Mucosa of rectum (tissue), 2 donors: ENCODE measurements around the gene PHF2.

Experiments used
- H3K27ac ChIP-seq, 2 donors: one replicate each; pipeline ENCODE4 v1.7.0; 2013; ENCODE audit warnings: inconsistent platforms in 2 of 2, low read depth in 2 of 2, low read length in 2 of 2
- H3K27me3 ChIP-seq, 2 donors: one replicate each; pipeline ENCODE4 v1.7.0; 2013; ENCODE audit warnings: low read length in 2 of 2; ENCODE audit not compliant: control insufficient read depth in 2 of 2, insufficient read depth in 2 of 2
- H3K36me3 ChIP-seq, 2 donors: one replicate each; pipeline ENCODE4 v1.7.0; 2013; ENCODE audit warnings: low read length in 2 of 2; ENCODE audit not compliant: control insufficient read depth in 2 of 2, insufficient read depth in 2 of 2
- H3K4me1 ChIP-seq, 2 donors: one replicate each; pipeline ENCODE4 v1.7.0; 2013; ENCODE audit warnings: low read length in 2 of 2, mild to moderate bottlenecking in 1 of 2; ENCODE audit not compliant: control insufficient read depth in 2 of 2, insufficient read depth in 2 of 2
- H3K4me3 ChIP-seq, 2 donors: one replicate each; pipeline ENCODE4 v1.7.0; 2013; ENCODE audit warnings: low read length in 2 of 2
- H3K9ac ChIP-seq, 2 donors: one replicate each; pipeline ENCODE4 v1.7.0; 2013; ENCODE audit warnings: low read length in 2 of 2, low read depth in 1 of 2, mild to moderate bottlenecking in 1 of 2
- H3K9me3 ChIP-seq, 2 donors: one replicate each; pipeline ENCODE4 v1.7.0; 2013; ENCODE audit warnings: low read length in 2 of 2; ENCODE audit not compliant: control insufficient read depth in 2 of 2
- donor health status: healthy.
- donor health status: Normal muscosa, but diverticular disease.

The PHF2 gene

GRCh38 chr9:93701494-93702218 lies 125.3 kb downstream of the PHF2 start:
- H3K4me1 ChIP-seq, result no peaks in the 10 kb centered on the region
- H3K9me3 ChIP-seq, result no peaks in the 10 kb centered on the region
- no peak overlapping the region for H3K9ac ChIP-seq
- no peaks in the 10 kb centered on the region for H3K27me3 ChIP-seq
- no peak overlapping the region for H3K27ac ChIP-seq
- H3K4me3 ChIP-seq, result no peak overlapping the region
- no peaks in the 10 kb centered on the region for H3K36me3 ChIP-seq

GRCh38 chr9:93702261-93702660 lies 125.9 kb downstream of the PHF2 start:
- Histone ChIP-seq H3K27ac (no peak overlapping the region), H3K27me3 (no peaks in the 10 kb centered on the region), H3K4me1 (no peaks in the 10 kb centered on the region), H3K9me3 (no peaks in the 10 kb centered on the region), H3K4me3 (no peak overlapping the region), H3K36me3 (no peaks in the 10 kb centered on the region), H3K9ac (no peak overlapping the region)

DNA sequence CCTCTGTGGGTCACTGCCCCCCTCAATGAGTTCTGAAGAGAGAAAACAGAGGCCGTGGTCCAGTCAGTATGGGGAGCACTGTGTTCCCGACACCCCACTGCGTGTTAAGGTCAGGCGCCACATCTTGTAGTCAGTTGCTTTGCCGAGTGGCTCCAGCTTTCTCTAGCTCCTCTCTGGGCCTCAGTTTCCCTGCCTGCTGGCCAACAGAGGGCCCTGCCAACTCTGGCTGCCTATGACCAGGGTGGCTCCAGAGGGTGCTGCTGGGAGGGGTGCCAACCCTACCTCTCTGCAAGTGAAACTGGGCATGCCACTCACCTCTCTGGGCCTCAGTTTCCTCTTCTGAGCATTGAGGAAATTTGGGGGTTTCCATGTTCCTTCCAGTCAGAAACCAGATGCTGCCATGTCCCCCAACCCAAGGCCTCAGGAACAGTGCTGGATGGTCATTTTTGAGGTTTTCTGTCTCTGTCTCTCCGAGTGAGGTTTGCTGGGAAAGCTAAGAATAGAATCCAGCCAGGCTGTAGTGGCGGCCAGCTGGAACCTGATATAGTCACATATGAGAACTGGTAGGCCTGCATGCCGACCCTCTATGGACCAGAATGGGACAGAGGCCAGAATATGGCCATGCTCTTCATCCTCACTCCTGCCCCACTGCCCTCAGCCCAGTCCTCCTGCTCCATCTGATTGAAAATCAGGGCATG lies 132.1 kb downstream of the PHF2 start:
- no peaks in the 10 kb centered on the region for H3K4me1 ChIP-seq
- no peak overlapping the region for H3K27ac ChIP-seq

GRCh38 chr9:93708987-93709302 lies 132.6 kb downstream of the PHF2 start:
- no peaks in the 10 kb centered on the region for H3K27me3 ChIP-seq
- H3K9me3 ChIP-seq, result peaks cover 2 to 4% of the 10 kb centered on the region in 2 donors
- H3K9ac ChIP-seq, result no peak overlapping the region
- H3K4me1 ChIP-seq, result no peaks in the 10 kb centered on the region
- H3K27ac ChIP-seq, result no peak overlapping the region
- no peaks in the 10 kb centered on the region for H3K36me3 ChIP-seq
- no peak overlapping the region for H3K4me3 ChIP-seq

More for the DNA sequence above, 132.1 kb downstream of the PHF2 start:
- no peak overlapping the region for H3K9ac ChIP-seq
- H3K9me3 ChIP-seq, result peaks cover 2 to 4% of the 10 kb centered on the region in 2 donors
- no peak overlapping the region for H3K4me3 ChIP-seq
- no peaks in the 10 kb centered on the region for H3K36me3 ChIP-seq
- H3K27me3 ChIP-seq, result no peaks in the 10 kb centered on the region

DNA sequence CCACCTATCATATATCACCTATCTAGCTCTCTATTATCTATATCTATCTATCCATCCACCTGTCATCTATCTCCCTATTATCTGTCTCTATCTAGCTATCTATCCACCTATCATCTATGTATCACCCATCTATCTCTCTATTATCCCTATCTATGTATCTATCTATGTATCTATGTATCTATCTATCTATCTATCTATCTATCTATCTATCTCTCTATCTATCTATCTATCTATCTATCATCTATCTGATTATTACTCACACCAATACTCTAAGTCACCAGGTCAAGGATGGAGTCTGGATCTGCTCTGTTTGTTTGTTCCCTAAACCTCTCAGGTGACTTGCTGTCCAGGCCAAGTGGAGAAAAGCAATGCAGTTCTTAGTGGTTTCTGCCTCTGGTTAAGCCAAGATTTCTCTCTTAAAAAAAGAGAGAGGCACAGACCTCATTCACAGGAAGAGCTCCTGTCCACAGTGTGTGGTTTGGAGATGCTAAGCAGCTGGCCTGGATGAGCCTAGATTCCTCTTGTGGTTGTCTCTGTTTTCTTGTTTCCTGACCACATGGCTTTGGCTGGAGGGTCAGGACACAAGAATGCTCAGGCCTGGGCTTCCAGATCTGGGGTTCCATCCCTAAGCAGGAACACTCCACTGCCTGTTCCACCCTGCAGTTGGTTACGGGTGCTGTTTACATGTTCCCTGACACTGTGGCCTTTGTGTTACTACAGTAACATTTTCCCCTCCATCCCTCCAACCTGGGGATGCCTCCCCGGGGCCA lies 133.4 kb downstream of the PHF2 start:
- no peaks in the 10 kb centered on the region for H3K36me3 ChIP-seq
- no peaks in the 10 kb centered on the region for H3K4me1 ChIP-seq
- H3K27ac ChIP-seq, result no peak overlapping the region
- H3K4me3 ChIP-seq, result no peak overlapping the region
- no peak overlapping the region for H3K9ac ChIP-seq
- H3K27me3 ChIP-seq, result no peaks in the 10 kb centered on the region
- peaks cover 2 to 4% of the 10 kb centered on the region in 2 donors for H3K9me3 ChIP-seq

DNA sequence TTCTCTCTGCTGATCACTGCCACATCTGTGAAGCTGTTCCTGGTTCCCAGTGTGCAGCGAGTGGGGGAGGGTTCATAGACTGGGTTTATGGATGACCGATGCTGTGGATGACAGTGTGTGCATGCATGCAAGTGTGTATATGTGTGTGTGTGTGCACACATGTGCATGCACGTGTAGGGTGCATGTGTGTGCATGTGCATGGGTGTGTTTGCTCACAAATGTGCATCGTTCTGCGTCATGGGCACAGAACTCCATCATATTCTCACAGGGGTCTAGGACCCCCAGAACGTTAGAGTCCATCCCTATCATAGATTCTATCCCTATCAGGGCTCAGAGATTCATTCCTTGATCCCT lies 134.0 kb downstream of the PHF2 start:
- H3K27me3 ChIP-seq, result no peaks in the 10 kb centered on the region
- H3K9ac ChIP-seq, result no peak overlapping the region
- no peak overlapping the region for H3K27ac ChIP-seq
- peaks cover 2 to 4% of the 10 kb centered on the region in 2 donors for H3K9me3 ChIP-seq
- no peak overlapping the region for H3K4me3 ChIP-seq
- H3K4me1 ChIP-seq, result no peaks in the 10 kb centered on the region
- no peaks in the 10 kb centered on the region for H3K36me3 ChIP-seq

GRCh38 chr9:93711002-93711401 lies 134.6 kb downstream of the PHF2 start:
- no peaks in the 10 kb centered on the region for H3K4me1 ChIP-seq
- no peaks in the 10 kb centered on the region for H3K36me3 ChIP-seq
- no peak overlapping the region for H3K4me3 ChIP-seq
- H3K27ac ChIP-seq, result no peak overlapping the region
- no peaks in the 10 kb centered on the region for H3K27me3 ChIP-seq
- no peak overlapping the region for H3K9ac ChIP-seq
- peaks cover 2 to 4% of the 10 kb centered on the region in 2 donors for H3K9me3 ChIP-seq

GRCh38 chr9:93712896-93713295 lies 136.5 kb downstream of the PHF2 start:
- Histone ChIP-seq H3K27me3 (peaks cover 0 to 3% of the 10 kb centered on the region in 2 donors), H3K4me3 (no peak overlapping the region), H3K9me3 (peaks cover 0 to 2% of the 10 kb centered on the region in 2 donors), H3K4me1 (no peaks in the 10 kb centered on the region), H3K9ac (no peak overlapping the region), H3K27ac (no peak overlapping the region), H3K36me3 (no peaks in the 10 kb centered on the region)

GRCh38 chr9:93713716-93714115 lies 137.3 kb downstream of the PHF2 start:
- Histone ChIP-seq H3K36me3 (no peaks in the 10 kb centered on the region), H3K9ac (no peak overlapping the region), H3K4me3 (no peak overlapping the region), H3K27ac (no peak overlapping the region), H3K9me3 (no peaks in the 10 kb centered on the region), H3K4me1 (no peaks in the 10 kb centered on the region), H3K27me3 (peaks cover 0 to 3% of the 10 kb centered on the region in 2 donors)

GRCh38 chr9:93721417-93721965 lies 145.1 kb downstream of the PHF2 start:
- H3K9me3 ChIP-seq, result no peaks in the 10 kb centered on the region
- H3K27me3 ChIP-seq, result peaks cover 0 to 2% of the 10 kb centered on the region in 2 donors
- H3K36me3 ChIP-seq, result no peaks in the 10 kb centered on the region
- H3K9ac ChIP-seq, result no peak overlapping the region
- no peaks in the 10 kb centered on the region for H3K4me1 ChIP-seq
- no peak overlapping the region for H3K27ac ChIP-seq
- no peak overlapping the region for H3K4me3 ChIP-seq
